ENCODE results near the gene BCL7A. TPM values are rescaled to one million over a fixed set of nuclear protein-coding genes. Genes with fewer than 3 reads are reported as not detected.

BCL7A gene
- polyA plus RNA-seq, 1 of the 3 experiments (the other 2 are of a cell fraction), result 34.0 TPM

GRCh38 chr12:122036153-122036552 lies 14.5 kb downstream of the BCL7A start:
- no peak for DNase-seq
- TF ChIP-seq EZH2phosphoT487 (IDR thresholded peaks at IDR 0.05; ENCODE audit: borderline replicate concordance, low read depth), result no peak
- TF ChIP-seq MXI1 (IDR thresholded peaks at IDR 0.05; ENCODE audit: low read depth, low read length), result no peak
- no peak for TF ChIP-seq ZBTB33 (IDR thresholded peaks at IDR 0.05; ENCODE audit: borderline replicate concordance, low read depth)
- TF ChIP-seq RAD21 (IDR thresholded peaks at IDR 0.05; ENCODE audit: low read length), result no peak
- TF ChIP-seq FOXJ3 (CRISPR knock-in tag; IDR thresholded peaks at IDR 0.05), result no peak
- TF ChIP-seq CTCF (IDR thresholded peaks at IDR 0.05), result no peak
- no peak for TF ChIP-seq USF1 (IDR thresholded peaks at IDR 0.05; ENCODE audit: borderline replicate concordance, low read depth)
- TF ChIP-seq SIN3A (IDR thresholded peaks at IDR 0.05; ENCODE audit: borderline replicate concordance, low read depth, low read length), result no peak
- TF ChIP-seq RCOR1 (IDR thresholded peaks at IDR 0.05; ENCODE audit: low read length), result no peak
- no peak for TF ChIP-seq JUND (IDR thresholded peaks at IDR 0.05)
- TF ChIP-seq GABPA (IDR thresholded peaks at IDR 0.05; ENCODE audit: low read depth), result no peak
- no peak for TF ChIP-seq YY1 (IDR thresholded peaks at IDR 0.05; ENCODE audit: low read depth)
- no peak for TF ChIP-seq CHD2 (IDR thresholded peaks at IDR 0.05; ENCODE audit: low read length, partially characterized antibody)
- no peak for TF ChIP-seq ELF1 (IDR thresholded peaks at IDR 0.05)
- no peak for TF ChIP-seq REST (IDR thresholded peaks at IDR 0.05; ENCODE audit: low read depth, low read length)
- no peak for TF ChIP-seq NRF1 (IDR thresholded peaks at IDR 0.05; ENCODE audit: low read depth, low read length)
- TF ChIP-seq RXRA (IDR thresholded peaks at IDR 0.05; ENCODE audit: borderline replicate concordance, low read depth), result no peak
- H3K36me3 ChIP-seq (replicated peaks in 1 of 2; ENCODE audit: control insufficient read depth in 1 of 2, insufficient read depth in 2 of 2, low read length in 1 of 2), result peaks cover 0 to 35% of the 10 kb centered on the region in 2 experiments
- peaks cover 22% of the 10 kb centered on the region; the same call in 1 of the 2 replicates for H4K20me1 ChIP-seq (ENCODE audit: insufficient read depth)
- ChIA-PET POLR2A (no interaction called here), CTCF (no interaction called here)
- H2AFZ ChIP-seq (ENCODE audit: low read depth), result no peak overlapping the region
- H3F3A ChIP-seq (replicated peaks; ENCODE audit: insufficient read depth), result peaks cover 4% of the 10 kb centered on the region
- H3K4me1 ChIP-seq (ENCODE audit: control insufficient read depth in 1 of 2, insufficient read depth in 2 of 2, low read depth in 1 of 2, low read length in 1 of 2), result no peaks in the 10 kb centered on the region
- no peaks in the 10 kb centered on the region for H3K27me3 ChIP-seq (ENCODE audit: insufficient read depth)
- peaks cover 78% of the 10 kb centered on the region for H3K79me2 ChIP-seq (ENCODE audit: insufficient read depth)
- no peak overlapping the region for H3K27ac ChIP-seq (ENCODE audit: low read depth in 2 of 2, low read length in 1 of 2)
- no peaks in the 10 kb centered on the region for H3K9me3 ChIP-seq
- no peak overlapping the region for H3K9ac ChIP-seq
- no peak overlapping the region for H3K4me3 ChIP-seq (ENCODE audit: low read depth in 2 of 2, low read length in 1 of 2)
- H3K4me2 ChIP-seq, result no peak overlapping the region
- H3K9me2 ChIP-seq, result no peaks in the 10 kb centered on the region
- 94% methylated on average over 6 of the region's 6 CpGs for WGBS (ENCODE audit: low lambda C conversion rate)
